Colonic mucosa (tissue), 4 donors: ENCODE data around the gene TSPAN8. TPM values are rescaled to one million over a fixed set of nuclear protein-coding genes. Genes with fewer than 3 reads are reported as not detected.

ENCODE experiments used
- DNase-seq: peaks from one replicate; pipeline ENCODE4 v3.0.0-alpha.2; 2020
- H3K27ac ChIP-seq: fragments of 200-600 bp; one replicate; pipeline ENCODE4 v1.8.0; 2021
- H3K27me3 ChIP-seq: fragments of 200-600 bp; one replicate; pipeline ENCODE4 v1.8.0; 2021
- H3K36me3 ChIP-seq: fragments of 200-600 bp; one replicate; pipeline ENCODE4 v1.8.0; 2021
- H3K4me1 ChIP-seq: fragments of 200-600 bp; one replicate; pipeline ENCODE4 v1.8.0; 2021; ENCODE audit warnings: mild to moderate bottlenecking
- H3K4me3 ChIP-seq: fragments of 200-600 bp; one replicate; pipeline ENCODE4 v1.8.0; 2021
- H3K9ac ChIP-seq, 2 donors: one replicate each; pipeline ENCODE4 v1.7.0; 2013; ENCODE audit warnings: control low read depth in 2 of 2, low read depth in 2 of 2, low read length in 2 of 2
- H3K9me3 ChIP-seq: fragments of 200-600 bp; one replicate; pipeline ENCODE4 v1.8.0; 2021
- intact Hi-C: fragments of 100-400 bp; cut with DNase I; formaldehyde crosslinking; loops from one replicate; pipeline ENCODE4 v1.14.1; 2022
- total RNA-seq, 2 donors: library from RNA; stranded (reverse); fragmentation: NEBNext Ultra II Directional in 1 of 2; extraction: Animal tissue kit (Norgen Biotek cat#: 25700) in 1 of 2; gene quantifications; one replicate each; pipeline ENCODE4 v1.2.1, GENCODE V29; 2021
- TF ChIP-seq, protein P1 (sequence below): fragments of 200-600 bp; IDR thresholded peaks from one replicate; pipeline ENCODE4 v1.8.0; 2022; ENCODE audit warnings: antibody characterized with exemption, mild to moderate bottlenecking
- donor health status: healthy.
- donor health status: DM: no; HTN: no; CAD: no.
- donor health status: DM: no; HTN: no; CAD: no.

Gene TSPAN8
- total RNA-seq, 2 donors from 2014 or later = 1,318 to 1,657 TPM

DNA sequence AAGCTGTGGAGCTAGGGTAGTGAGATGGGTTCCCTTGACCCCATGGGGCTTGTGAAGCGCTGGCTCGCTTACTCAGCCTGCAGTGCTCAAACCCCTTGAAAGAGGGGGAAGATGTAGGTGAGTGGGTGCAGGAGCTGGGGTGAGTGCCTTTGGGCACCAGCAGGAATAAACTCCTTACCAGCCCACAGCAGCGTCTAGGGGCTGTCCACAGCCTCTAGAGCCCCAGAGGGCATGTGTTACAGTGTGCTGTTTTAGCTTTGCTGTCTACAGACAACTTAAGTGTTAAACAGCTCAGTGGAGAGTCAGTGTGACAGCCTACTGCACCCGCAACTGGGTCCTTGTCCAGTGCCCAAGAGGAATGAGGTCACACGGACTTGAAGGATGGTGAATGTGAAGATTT is 48.0 kb downstream of the TSPAN8 start:
- Histone ChIP-seq H3K9me3 (no peaks in the 10 kb centered on the region), H3K4me3 (no peak overlapping the region), H3K36me3 (no peaks in the 10 kb centered on the region), H3K27ac (no peak overlapping the region), H3K4me1 (no peaks in the 10 kb centered on the region), H3K27me3 (no peaks in the 10 kb centered on the region), H3K9ac (no peak overlapping the region)
- intact Hi-C loops = no loop called here
- TF ChIP-seq, protein P1, sequence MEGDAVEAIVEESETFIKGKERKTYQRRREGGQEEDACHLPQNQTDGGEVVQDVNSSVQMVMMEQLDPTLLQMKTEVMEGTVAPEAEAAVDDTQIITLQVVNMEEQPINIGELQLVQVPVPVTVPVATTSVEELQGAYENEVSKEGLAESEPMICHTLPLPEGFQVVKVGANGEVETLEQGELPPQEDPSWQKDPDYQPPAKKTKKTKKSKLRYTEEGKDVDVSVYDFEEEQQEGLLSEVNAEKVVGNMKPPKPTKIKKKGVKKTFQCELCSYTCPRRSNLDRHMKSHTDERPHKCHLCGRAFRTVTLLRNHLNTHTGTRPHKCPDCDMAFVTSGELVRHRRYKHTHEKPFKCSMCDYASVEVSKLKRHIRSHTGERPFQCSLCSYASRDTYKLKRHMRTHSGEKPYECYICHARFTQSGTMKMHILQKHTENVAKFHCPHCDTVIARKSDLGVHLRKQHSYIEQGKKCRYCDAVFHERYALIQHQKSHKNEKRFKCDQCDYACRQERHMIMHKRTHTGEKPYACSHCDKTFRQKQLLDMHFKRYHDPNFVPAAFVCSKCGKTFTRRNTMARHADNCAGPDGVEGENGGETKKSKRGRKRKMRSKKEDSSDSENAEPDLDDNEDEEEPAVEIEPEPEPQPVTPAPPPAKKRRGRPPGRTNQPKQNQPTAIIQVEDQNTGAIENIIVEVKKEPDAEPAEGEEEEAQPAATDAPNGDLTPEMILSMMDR = no peak
- no peak for DNase-seq

DNA sequence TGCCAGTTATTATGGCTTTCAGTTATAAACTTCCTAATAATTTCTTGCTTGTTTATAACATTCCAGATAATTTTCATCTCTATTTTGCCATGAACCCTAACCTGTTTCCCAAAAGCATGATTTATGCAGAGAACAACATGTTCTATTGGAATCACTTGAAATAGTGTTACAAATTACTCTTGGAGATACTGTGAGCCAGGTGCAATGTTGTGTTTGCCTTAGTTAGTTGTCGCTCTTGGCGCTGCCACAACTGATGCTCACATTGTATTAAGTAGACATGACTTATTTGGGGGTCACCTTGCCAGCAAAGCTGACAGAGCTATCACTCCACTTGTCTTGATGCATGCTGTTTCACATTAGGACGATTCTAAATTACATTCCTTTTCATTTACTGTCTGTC is 49.4 kb downstream of the TSPAN8 start:
- H3K9me3 ChIP-seq = no peaks in the 10 kb centered on the region
- no peaks in the 10 kb centered on the region for H3K27me3 ChIP-seq
- intact Hi-C loops = no loop called here
- TF ChIP-seq, protein P1 = no peak
- no peak for DNase-seq
- no peaks in the 10 kb centered on the region for H3K4me1 ChIP-seq
- H3K27ac ChIP-seq = no peak overlapping the region
- no peak overlapping the region for H3K9ac ChIP-seq
- H3K4me3 ChIP-seq = no peak overlapping the region
- no peaks in the 10 kb centered on the region for H3K36me3 ChIP-seq

DNA sequence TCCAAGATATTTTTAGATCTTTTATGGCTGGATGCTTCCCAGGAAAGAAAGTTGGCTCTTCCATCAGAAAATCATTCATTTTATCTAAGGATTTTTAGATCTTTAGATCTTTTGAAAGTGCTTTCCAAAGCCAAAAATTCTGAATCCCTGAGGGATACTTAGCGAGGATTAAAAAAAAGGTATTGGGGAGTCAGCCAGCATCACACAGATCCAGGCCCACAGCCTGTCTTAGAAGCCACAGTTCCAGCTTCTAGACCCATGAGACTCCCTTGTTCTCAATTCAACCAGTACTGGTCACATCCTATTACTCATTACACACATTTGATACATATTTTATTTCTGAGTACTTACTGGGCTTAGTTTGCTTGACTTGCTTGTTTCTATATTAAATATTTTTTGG is 49.9 kb downstream of the TSPAN8 start:
- intact Hi-C loops = no loop called here
- no peak overlapping the region for H3K4me3 ChIP-seq
- no peaks in the 10 kb centered on the region for H3K9me3 ChIP-seq
- H3K9ac ChIP-seq = no peak overlapping the region
- DNase-seq = no peak
- no peaks in the 10 kb centered on the region for H3K36me3 ChIP-seq
- H3K4me1 ChIP-seq = no peaks in the 10 kb centered on the region
- TF ChIP-seq, protein P1 = no peak
- no peak overlapping the region for H3K27ac ChIP-seq
- H3K27me3 ChIP-seq = no peaks in the 10 kb centered on the region

DNA sequence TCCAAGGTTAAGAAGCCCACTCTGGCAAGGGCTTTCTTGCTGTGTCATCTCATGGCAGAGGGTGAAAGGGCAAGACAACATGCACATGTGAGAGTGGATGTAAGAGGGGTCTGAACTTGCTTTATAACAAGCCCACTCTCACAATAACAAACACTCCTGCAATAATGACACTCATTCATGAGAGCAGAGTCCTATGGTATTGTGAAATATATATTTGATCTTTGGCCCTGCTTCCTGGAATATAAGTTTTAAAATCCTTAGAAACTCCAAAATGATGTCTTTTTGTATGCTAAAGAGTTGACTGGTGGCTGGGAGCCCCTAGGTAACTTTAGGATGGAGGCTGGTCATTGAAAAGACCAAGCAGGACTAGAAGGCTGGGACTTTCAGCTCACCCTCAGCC is 51.8 kb downstream of the TSPAN8 start:
- H3K36me3 ChIP-seq = no peaks in the 10 kb centered on the region
- no peaks in the 10 kb centered on the region for H3K27me3 ChIP-seq
- no peaks in the 10 kb centered on the region for H3K9me3 ChIP-seq
- no peak for DNase-seq
- H3K4me3 ChIP-seq = no peak overlapping the region
- no peaks in the 10 kb centered on the region for H3K4me1 ChIP-seq
- no peak overlapping the region for H3K27ac ChIP-seq
- intact Hi-C loops = no loop called here
- TF ChIP-seq, protein P1 = no peak
- no peak overlapping the region for H3K9ac ChIP-seq

DNA sequence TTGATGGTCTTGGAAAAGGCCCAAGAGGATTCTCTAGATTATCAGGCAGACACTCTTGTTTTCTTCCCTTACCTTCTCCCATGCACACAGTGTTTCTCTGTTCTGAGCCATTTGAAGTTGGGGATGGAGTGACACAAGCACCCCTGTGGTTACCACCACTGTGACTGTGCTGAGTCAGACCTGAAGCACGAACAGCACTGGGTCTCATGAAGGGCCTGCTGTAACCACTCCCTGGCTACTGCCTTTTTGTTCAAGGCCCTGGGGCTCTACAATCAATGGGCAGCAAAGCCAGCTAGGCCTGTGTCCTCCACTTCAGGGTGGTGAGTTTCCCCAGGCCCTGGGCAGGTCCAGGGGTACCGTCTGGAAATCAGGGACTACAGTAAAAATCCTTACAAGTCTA is 65.5 kb downstream of the TSPAN8 start:
- Histone ChIP-seq H3K27me3 (no peaks in the 10 kb centered on the region), H3K4me3 (no peak overlapping the region), H3K36me3 (no peaks in the 10 kb centered on the region), H3K9me3 (no peaks in the 10 kb centered on the region), H3K27ac (no peak overlapping the region), H3K9ac (no peak overlapping the region), H3K4me1 (no peaks in the 10 kb centered on the region)
- intact Hi-C loops = no loop called here
- TF ChIP-seq, protein P1 = no peak
- no peak for DNase-seq

DNA sequence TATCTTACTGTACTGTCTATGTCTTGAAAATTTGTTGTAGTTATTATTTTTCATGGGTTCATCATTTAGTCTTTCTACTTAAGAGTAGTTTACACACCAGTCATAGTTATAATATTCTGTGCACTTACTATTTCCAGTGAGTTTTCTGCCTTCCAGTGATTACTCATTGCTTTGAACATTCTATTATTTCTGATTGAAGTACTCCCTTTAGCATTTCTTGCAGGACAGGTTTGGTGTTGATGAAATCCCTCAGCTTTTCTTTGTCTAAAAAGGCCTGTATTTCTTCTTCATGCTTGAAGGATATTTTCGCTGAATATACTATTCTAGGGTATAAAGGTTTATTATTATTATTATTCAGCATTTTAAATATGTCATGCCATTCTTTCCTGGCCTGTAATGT is 66.8 kb downstream of the TSPAN8 start:
- TF ChIP-seq, protein P1 = no peak
- intact Hi-C loops = no loop called here
- Histone ChIP-seq H3K36me3 (no peaks in the 10 kb centered on the region), H3K27me3 (no peaks in the 10 kb centered on the region), H3K4me3 (no peak overlapping the region), H3K9me3 (no peaks in the 10 kb centered on the region), H3K9ac (no peak overlapping the region), H3K4me1 (no peaks in the 10 kb centered on the region), H3K27ac (no peak overlapping the region)
- DNase-seq = no peak
